Measurements from ENCODE around the gene TRIM43.
"Not testable (repeated sequence)": the region's sequence is repeated elsewhere in the genome, so short reads cannot be mapped to it uniquely, and the experiment has no call there.

The TRIM43 gene

GRCh38 chr2:95609764-95610163, 18.0 kb downstream of the TRIM43 start:
- H3K36me3 Mint-ChIP-seq; H3K27me3 Mint-ChIP-seq; H3K27ac Mint-ChIP-seq; H3K4me1 Mint-ChIP-seq (ENCODE audit: low read depth); H3K4me3 Mint-ChIP-seq; H3K9me3 Mint-ChIP-seq (ENCODE audit: low read depth): not testable (repeated sequence)

DNA sequence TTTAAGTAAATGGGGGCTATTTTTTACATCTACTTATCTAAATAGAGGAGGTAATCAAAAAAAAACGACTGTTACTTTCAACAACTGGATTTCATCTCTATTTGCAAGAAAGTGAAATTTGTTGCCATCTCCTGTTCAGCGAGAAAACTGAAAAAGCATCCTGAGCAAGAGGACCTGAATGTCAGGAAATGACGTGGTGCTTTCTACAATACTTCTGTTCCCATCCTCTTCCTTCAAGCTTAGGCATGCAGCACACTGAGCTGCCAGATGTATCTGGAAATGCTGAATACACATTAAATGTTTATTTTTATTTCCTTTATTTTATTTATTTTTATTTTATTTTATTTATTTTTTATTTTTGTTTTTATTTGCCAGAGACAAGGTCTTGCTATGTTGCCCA, 21.2 kb downstream of the TRIM43 start:
- not testable (repeated sequence) for H3K4me3 Mint-ChIP-seq; H3K9me3 Mint-ChIP-seq (ENCODE audit: low read depth); H3K27me3 Mint-ChIP-seq; H3K27ac Mint-ChIP-seq; H3K36me3 Mint-ChIP-seq; H3K4me1 Mint-ChIP-seq (ENCODE audit: low read depth)

DNA sequence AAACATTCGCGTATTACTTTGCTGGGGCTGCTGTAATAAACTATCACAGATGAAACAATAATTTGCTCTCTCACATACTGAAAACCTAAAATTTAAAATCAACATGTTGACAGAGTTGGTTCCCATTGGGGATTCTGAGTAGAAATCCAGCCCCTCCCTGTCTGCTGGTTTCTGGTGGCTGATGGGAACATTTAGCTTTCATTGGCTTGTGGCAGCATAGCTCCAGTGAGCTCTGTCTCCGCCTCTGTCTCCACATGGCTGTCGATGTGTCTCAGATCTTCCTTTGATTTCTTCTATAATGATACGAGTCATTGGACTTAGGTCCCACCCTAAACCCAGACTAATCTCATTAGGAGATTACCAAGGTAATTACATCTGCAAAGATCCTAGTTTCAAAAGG, 30.9 kb downstream of the TRIM43 start:
- not testable (repeated sequence) for H3K27ac Mint-ChIP-seq; H3K36me3 Mint-ChIP-seq; H3K4me1 Mint-ChIP-seq (ENCODE audit: low read depth); H3K27me3 Mint-ChIP-seq; H3K9me3 Mint-ChIP-seq (ENCODE audit: low read depth); H3K4me3 Mint-ChIP-seq

DNA sequence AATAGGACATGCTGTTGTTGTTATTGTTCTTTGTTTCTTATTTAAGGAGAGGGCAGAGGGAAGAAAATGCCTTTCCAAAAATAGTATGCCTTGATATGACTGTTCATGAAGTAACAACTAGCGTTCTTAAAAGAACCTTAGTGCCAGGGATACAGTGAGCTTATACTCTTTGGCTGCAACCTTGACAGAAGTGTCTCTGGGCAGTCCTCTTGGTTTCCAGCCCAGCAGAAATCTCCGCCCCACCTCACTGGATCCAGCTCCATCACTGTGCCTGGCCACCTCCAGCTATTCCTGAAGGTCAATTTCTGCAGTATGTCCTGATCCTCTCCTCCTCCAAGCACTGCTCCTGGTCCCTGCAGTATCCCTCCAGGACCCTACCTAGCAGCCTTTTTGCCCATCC, 39.2 kb downstream of the TRIM43 start:
- H3K4me1 Mint-ChIP-seq (ENCODE audit: low read depth); H3K27ac Mint-ChIP-seq; H3K27me3 Mint-ChIP-seq; H3K36me3 Mint-ChIP-seq; H3K9me3 Mint-ChIP-seq (ENCODE audit: low read depth); H3K4me3 Mint-ChIP-seq: not testable (repeated sequence)

- H3K9me3 Mint-ChIP-seq (ENCODE audit: low read depth); H3K4me3 Mint-ChIP-seq; H3K27ac Mint-ChIP-seq; H3K36me3 Mint-ChIP-seq; H3K27me3 Mint-ChIP-seq; H3K4me1 Mint-ChIP-seq (ENCODE audit: low read depth): not testable (repeated sequence)
Observed at GRCh38 chr2:95633626-95634259, 41.9 kb downstream of the TRIM43 start.

GRCh38 chr2:95640515-95641288, 48.9 kb downstream of the TRIM43 start:
- H3K27ac Mint-ChIP-seq; H3K4me3 Mint-ChIP-seq; H3K27me3 Mint-ChIP-seq; H3K36me3 Mint-ChIP-seq; H3K4me1 Mint-ChIP-seq (ENCODE audit: low read depth); H3K9me3 Mint-ChIP-seq (ENCODE audit: low read depth): not testable (repeated sequence)

DNA sequence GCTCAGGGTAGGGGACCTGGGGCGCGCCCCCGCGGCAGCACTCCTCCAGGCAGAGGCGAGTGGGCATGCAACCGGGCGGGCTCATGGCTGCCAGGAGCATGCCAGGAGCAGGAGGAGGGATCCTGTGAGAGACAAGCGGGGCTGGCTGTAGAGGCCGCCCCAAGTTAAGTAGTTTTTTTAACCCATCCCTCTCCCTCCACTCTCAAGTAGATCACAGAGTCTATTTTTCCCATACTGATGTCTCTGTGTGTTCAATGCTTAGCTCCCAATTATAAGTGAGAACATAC, 49.4 kb downstream of the TRIM43 start:
- H3K4me1 Mint-ChIP-seq (ENCODE audit: low read depth); H3K36me3 Mint-ChIP-seq; H3K27me3 Mint-ChIP-seq; H3K9me3 Mint-ChIP-seq (ENCODE audit: low read depth); H3K27ac Mint-ChIP-seq; H3K4me3 Mint-ChIP-seq: not testable (repeated sequence)

GRCh38 chr2:95641787-95642186, 50.0 kb downstream of the TRIM43 start:
- not testable (repeated sequence) for H3K36me3 Mint-ChIP-seq; H3K27me3 Mint-ChIP-seq; H3K27ac Mint-ChIP-seq; H3K9me3 Mint-ChIP-seq (ENCODE audit: low read depth); H3K4me1 Mint-ChIP-seq (ENCODE audit: low read depth); H3K4me3 Mint-ChIP-seq

- not testable (repeated sequence) for H3K27me3 Mint-ChIP-seq; H3K36me3 Mint-ChIP-seq; H3K4me3 Mint-ChIP-seq; H3K27ac Mint-ChIP-seq; H3K4me1 Mint-ChIP-seq (ENCODE audit: low read depth); H3K9me3 Mint-ChIP-seq (ENCODE audit: low read depth)
Observed at GRCh38 chr2:95642360-95642759, 50.6 kb downstream of the TRIM43 start.

DNA sequence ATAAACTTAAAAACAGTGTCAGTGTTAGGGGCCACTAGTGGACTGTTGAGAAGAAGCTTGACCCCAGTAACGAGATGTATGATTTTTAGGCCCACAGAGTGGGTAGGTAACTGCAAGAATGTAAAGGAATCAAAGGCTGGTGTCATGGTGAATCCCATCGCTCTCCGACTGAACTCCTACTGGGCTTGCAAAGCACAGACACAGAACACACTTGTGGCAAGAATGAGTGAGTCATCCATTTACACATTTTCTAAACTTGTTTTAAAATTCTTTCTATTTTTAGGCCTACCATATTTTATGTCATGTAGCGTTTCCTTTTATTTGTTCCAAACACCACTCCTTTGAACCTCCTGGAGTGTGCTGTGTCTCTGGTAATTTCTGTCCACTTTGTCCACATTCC, 51.1 kb downstream of the TRIM43 start:
- H3K4me1 Mint-ChIP-seq (ENCODE audit: low read depth); H3K27ac Mint-ChIP-seq; H3K36me3 Mint-ChIP-seq: not testable (repeated sequence)

DNA sequence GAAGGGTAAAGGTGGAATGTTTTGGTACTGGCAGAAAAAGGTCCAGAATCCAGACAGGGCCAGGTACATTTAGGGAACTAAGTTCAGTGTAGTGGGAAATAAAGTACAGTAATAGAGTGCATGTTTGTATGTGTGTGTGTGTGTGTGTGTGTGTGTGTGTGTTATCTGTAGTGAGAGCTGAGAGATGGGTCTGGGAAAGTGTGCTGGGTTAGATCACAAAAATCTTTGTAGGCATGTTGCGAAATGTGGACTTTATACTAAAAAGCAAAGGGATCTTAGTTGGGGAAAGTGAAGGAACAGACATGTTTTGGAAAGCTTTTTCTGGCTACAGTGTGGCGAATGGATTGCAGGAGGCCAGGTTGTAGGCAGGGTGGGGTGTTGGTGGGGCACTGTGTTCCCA, 53.5 kb downstream of the TRIM43 start:
- not testable (repeated sequence) for H3K36me3 Mint-ChIP-seq; H3K4me1 Mint-ChIP-seq (ENCODE audit: low read depth); H3K27me3 Mint-ChIP-seq; H3K9me3 Mint-ChIP-seq (ENCODE audit: low read depth); H3K4me3 Mint-ChIP-seq; H3K27ac Mint-ChIP-seq

More for the DNA sequence above, 51.1 kb downstream of the TRIM43 start:
- not testable (repeated sequence) for H3K4me3 Mint-ChIP-seq; H3K9me3 Mint-ChIP-seq (ENCODE audit: low read depth); H3K27me3 Mint-ChIP-seq

DNA sequence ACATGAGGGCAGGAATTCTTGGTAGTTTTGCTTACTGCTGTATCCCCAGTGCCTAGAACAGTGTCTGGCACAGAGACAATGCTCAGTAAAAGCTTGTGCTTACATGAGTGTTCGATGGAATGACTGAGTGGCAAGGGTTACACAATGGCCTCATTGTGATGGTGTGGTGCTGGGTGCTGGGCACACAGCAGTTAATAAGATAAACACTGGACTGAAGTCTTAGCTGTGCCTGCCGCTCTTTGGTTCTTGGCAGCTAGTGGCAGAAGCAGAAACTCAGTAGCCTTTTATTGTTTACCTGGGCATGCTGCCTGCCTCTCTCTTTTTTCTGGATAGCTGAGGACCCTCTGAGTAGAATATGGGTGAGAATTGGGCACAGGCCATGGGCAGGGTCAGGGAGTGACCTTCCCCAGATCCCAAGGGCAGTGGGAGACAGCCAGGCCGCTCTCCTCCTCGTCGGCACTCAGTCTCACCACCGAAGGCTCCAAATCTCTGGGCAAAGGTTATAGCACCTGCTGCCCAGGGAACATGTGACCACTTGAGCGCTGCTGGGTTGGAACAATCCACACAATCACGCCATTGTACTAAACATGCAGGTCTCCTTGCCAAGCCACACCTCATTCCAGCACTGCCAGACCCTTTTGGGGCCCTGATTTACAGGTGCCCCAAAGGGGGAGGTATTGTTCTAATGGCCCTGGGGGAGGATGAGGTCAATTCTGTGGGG, 54.6 kb downstream of the TRIM43 start:
- H3K4me3 Mint-ChIP-seq; H3K9me3 Mint-ChIP-seq (ENCODE audit: low read depth); H3K4me1 Mint-ChIP-seq (ENCODE audit: low read depth); H3K36me3 Mint-ChIP-seq; H3K27ac Mint-ChIP-seq; H3K27me3 Mint-ChIP-seq: not testable (repeated sequence)

- not testable (repeated sequence) for H3K27ac Mint-ChIP-seq; H3K4me1 Mint-ChIP-seq (ENCODE audit: low read depth); H3K36me3 Mint-ChIP-seq; H3K27me3 Mint-ChIP-seq; H3K4me3 Mint-ChIP-seq; H3K9me3 Mint-ChIP-seq (ENCODE audit: low read depth)
Observed at GRCh38 chr2:95648894-95649544, 57.2 kb downstream of the TRIM43 start.
